ENCODE results near the gene COG3.

DNA sequence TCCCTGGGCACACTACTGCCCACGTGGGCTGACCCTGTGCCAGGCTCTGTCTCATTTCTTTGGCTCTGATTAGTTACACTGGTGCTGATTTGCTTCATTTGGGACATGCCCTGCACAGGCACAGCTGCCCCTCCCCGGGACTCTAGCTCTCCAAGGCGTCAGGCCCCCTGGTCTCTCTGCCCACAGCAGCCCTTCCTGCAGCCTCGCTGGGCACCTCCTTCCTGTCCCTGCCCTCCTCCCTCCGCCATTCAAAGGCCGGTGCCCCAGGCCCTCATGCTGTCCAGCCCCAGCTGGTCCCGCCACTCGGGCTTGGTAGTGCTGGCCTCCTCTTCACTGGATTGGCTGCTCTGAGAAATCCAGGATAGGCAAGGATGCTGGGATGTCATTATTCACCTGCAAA lies 77.7 kb downstream of the COG3 start:
- no peak for TF ChIP-seq POLR2A (IDR thresholded peaks at IDR 0.05)
- TF ChIP-seq, protein P1, sequence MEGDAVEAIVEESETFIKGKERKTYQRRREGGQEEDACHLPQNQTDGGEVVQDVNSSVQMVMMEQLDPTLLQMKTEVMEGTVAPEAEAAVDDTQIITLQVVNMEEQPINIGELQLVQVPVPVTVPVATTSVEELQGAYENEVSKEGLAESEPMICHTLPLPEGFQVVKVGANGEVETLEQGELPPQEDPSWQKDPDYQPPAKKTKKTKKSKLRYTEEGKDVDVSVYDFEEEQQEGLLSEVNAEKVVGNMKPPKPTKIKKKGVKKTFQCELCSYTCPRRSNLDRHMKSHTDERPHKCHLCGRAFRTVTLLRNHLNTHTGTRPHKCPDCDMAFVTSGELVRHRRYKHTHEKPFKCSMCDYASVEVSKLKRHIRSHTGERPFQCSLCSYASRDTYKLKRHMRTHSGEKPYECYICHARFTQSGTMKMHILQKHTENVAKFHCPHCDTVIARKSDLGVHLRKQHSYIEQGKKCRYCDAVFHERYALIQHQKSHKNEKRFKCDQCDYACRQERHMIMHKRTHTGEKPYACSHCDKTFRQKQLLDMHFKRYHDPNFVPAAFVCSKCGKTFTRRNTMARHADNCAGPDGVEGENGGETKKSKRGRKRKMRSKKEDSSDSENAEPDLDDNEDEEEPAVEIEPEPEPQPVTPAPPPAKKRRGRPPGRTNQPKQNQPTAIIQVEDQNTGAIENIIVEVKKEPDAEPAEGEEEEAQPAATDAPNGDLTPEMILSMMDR (IDR thresholded peaks at IDR 0.05): no peak
